Natural killer cell (primary cell): ENCODE results near the gene EMSY. TPM values are rescaled to one million over a fixed set of nuclear protein-coding genes. Genes with fewer than 3 reads are reported as not detected.

ENCODE experiments used
- ATAC-seq, 3 donors: fragments of 150-1000 bp in 2 of 3; fragments of 200-7000 bp in 1 of 3; cut with Tn5 transposase; 1 replicate in 1 of 3; 2 replicates in 2 of 3; pipeline ENCODE4 v1.10.0; 2021; ENCODE audit warnings: mild to moderate bottlenecking in 2 of 3, moderate library complexity in 2 of 3
- DNase-seq, 2 donors: peaks; one replicate each; pipeline versions ENCODE4 v3.0.0 to v3.0.0-alpha.2; 2013 to 2021; ENCODE audit warnings: mixed read lengths in 1 of 2
- H3K27ac ChIP-seq: one replicate; pipeline ENCODE4 v1.5.1; 2013; ENCODE audit warnings: mild to moderate bottlenecking, low read length
- H3K27me3 ChIP-seq: one replicate; pipeline ENCODE4 v1.6.1; 2013; ENCODE audit warnings: low read length; ENCODE audit not compliant: control insufficient read depth, insufficient read depth
- H3K36me3 ChIP-seq: one replicate; pipeline ENCODE4 v1.6.1; 2013; ENCODE audit warnings: low read length; ENCODE audit not compliant: control insufficient read depth, insufficient read depth
- H3K4me1 ChIP-seq: one replicate; pipeline ENCODE4 v1.6.1; 2013; ENCODE audit warnings: low read length; ENCODE audit not compliant: control insufficient read depth, insufficient read depth
- H3K4me3 ChIP-seq: one replicate; pipeline ENCODE4 v1.5.1; 2013; ENCODE audit warnings: low read length
- H3K9me3 ChIP-seq: one replicate; pipeline ENCODE4 v1.6.1; 2013; ENCODE audit warnings: low read length; ENCODE audit not compliant: control insufficient read depth, insufficient read depth
- H3K27ac Mint-ChIP-seq, 2 donors: one replicate each; pipeline ENCODE4 v1.8.0; 2022; ENCODE audit warnings: mild to moderate bottlenecking in 2 of 2, mixed read lengths in 2 of 2, moderate library complexity in 1 of 2
- H3K27me3 Mint-ChIP-seq, 2 donors: one replicate each; pipeline ENCODE4 v1.8.0; 2022; ENCODE audit warnings: low read depth in 2 of 2, mixed read lengths in 2 of 2
- H3K36me3 Mint-ChIP-seq: one replicate; pipeline ENCODE4 v1.8.0; 2022; ENCODE audit warnings: mixed read lengths
- H3K4me1 Mint-ChIP-seq, 2 donors: one replicate each; pipeline ENCODE4 v1.8.0; 2022; ENCODE audit warnings: mixed read lengths in 2 of 2
- H3K4me3 Mint-ChIP-seq: one replicate; pipeline ENCODE4 v1.8.0; 2022; ENCODE audit warnings: mild to moderate bottlenecking, moderate library complexity, mixed read lengths
- H3K9me3 Mint-ChIP-seq, 2 donors: one replicate each; pipeline ENCODE4 v1.8.0; 2022; ENCODE audit warnings: mixed read lengths in 2 of 2
- CTCF ChIP-seq: fragments of 200-600 bp; IDR thresholded peaks from one replicate; pipeline ENCODE4 v1.8.0; 2022; ENCODE audit warnings: antibody characterized with exemption
- WGBS: methylation state at CpG from one replicate; pipeline ENCODE4 v1.1.7; 2013; ENCODE audit warnings: missing lambda C conversion rate; ENCODE audit not compliant: insufficient coverage; 5-methylcytosine and 5-hydroxymethylcytosine counted together
- intact Hi-C: fragments of 100-400 bp; cut with micrococcal nuclease; formaldehyde crosslinking; loops from one replicate; pipeline ENCODE4 v1.14.2; 2022
- total RNA-seq, 4 donors: library from RNA; stranded (reverse); fragments of 120-200 nt in 1 of 4; gene quantifications; one replicate each; pipeline versions ENCODE4 v1.2.3 to v1.2.4, GENCODE V29; 2013 to 2022

Gene EMSY
- total RNA-seq, 3 donors from 2014 or later (not counting 1 experiment from before 2014, with no cell fraction given), result 36.0 to 43.8 (median 39.4) TPM

- H3K27me3 ChIP-seq, result no peaks in the 10 kb centered on the region
- no peak overlapping the region for H3K4me3 Mint-ChIP-seq
- 100% methylated on average over 2 of the region's 4 CpGs for WGBS
- no peak for TF ChIP-seq CTCF
- H3K36me3 ChIP-seq, result peaks cover 38% of the 10 kb centered on the region
- no peaks in the 10 kb centered on the region for H3K27me3 Mint-ChIP-seq
- H3K4me3 ChIP-seq, result no peak overlapping the region
- no peaks in the 10 kb centered on the region for H3K9me3 Mint-ChIP-seq
- ATAC-seq, result no peak
- no peaks in the 10 kb centered on the region for H3K4me1 Mint-ChIP-seq
- no peak overlapping the region for H3K27ac Mint-ChIP-seq
- H3K4me1 ChIP-seq, result no peaks in the 10 kb centered on the region
- H3K36me3 Mint-ChIP-seq, result no peaks in the 10 kb centered on the region
- no peak overlapping the region for H3K27ac ChIP-seq
- no peak for DNase-seq
- no peaks in the 10 kb centered on the region for H3K9me3 ChIP-seq
- intact Hi-C loops, result no loop called here
Measured at GRCh38 chr11:76459299-76459698, 14.5 kb downstream of the EMSY start.

GRCh38 chr11:76459846-76460245, 15.0 kb downstream of the EMSY start:
- Histone ChIP-seq H3K36me3 (peaks cover 34% of the 10 kb centered on the region), H3K9me3 (no peaks in the 10 kb centered on the region), H3K27me3 (no peaks in the 10 kb centered on the region), H3K27ac (no peak overlapping the region), H3K4me1 (no peaks in the 10 kb centered on the region), H3K4me3 (no peak overlapping the region)
- H3K27me3 Mint-ChIP-seq, result no peaks in the 10 kb centered on the region
- H3K4me3 Mint-ChIP-seq, result no peak overlapping the region
- DNase-seq (no peak), ATAC-seq (no peak)
- intact Hi-C loops, result no loop called here
- no peak for TF ChIP-seq CTCF
- WGBS, result 93% methylated on average over 3 of the region's 3 CpGs
- no peak overlapping the region for H3K27ac Mint-ChIP-seq
- H3K36me3 Mint-ChIP-seq, result no peaks in the 10 kb centered on the region
- no peaks in the 10 kb centered on the region for H3K9me3 Mint-ChIP-seq
- H3K4me1 Mint-ChIP-seq, result no peaks in the 10 kb centered on the region

GRCh38 chr11:76462317-76462716, 17.5 kb downstream of the EMSY start:
- Histone ChIP-seq H3K27me3 (no peaks in the 10 kb centered on the region), H3K9me3 (no peaks in the 10 kb centered on the region), H3K4me3 (no peak overlapping the region), H3K36me3 (peaks cover 37% of the 10 kb centered on the region), H3K4me1 (no peaks in the 10 kb centered on the region), H3K27ac (no peak overlapping the region)
- no peaks in the 10 kb centered on the region for H3K27me3 Mint-ChIP-seq
- no peak for TF ChIP-seq CTCF
- no peaks in the 10 kb centered on the region for H3K9me3 Mint-ChIP-seq
- DNase-seq (no peak), ATAC-seq (no peak)
- no peak overlapping the region for H3K4me3 Mint-ChIP-seq
- H3K4me1 Mint-ChIP-seq, result no peaks in the 10 kb centered on the region
- peaks cover 9% of the 10 kb centered on the region for H3K36me3 Mint-ChIP-seq
- intact Hi-C loops, result no loop called here
- H3K27ac Mint-ChIP-seq, result no peak overlapping the region

GRCh38 chr11:76465701-76466100, 20.9 kb downstream of the EMSY start:
- Mint-ChIP-seq H3K4me1 (no peaks in the 10 kb centered on the region), H3K36me3 (peaks cover 9% of the 10 kb centered on the region), H3K27ac (peak overlapping the region in 1 of 2 donors; percentile 23), H3K4me3 (no peak overlapping the region), H3K9me3 (no peaks in the 10 kb centered on the region), H3K27me3 (no peaks in the 10 kb centered on the region)
- H3K4me1 ChIP-seq, result no peaks in the 10 kb centered on the region
- peaks cover 37% of the 10 kb centered on the region for H3K36me3 ChIP-seq
- no peaks in the 10 kb centered on the region for H3K9me3 ChIP-seq
- H3K27ac ChIP-seq, result no peak overlapping the region
- intact Hi-C loops, result no loop called here
- no peak for ATAC-seq
- no peak for TF ChIP-seq CTCF
- DNase-seq, result no peak
- H3K27me3 ChIP-seq, result no peaks in the 10 kb centered on the region
- WGBS, result no CpG with 5 or more reads among the region's 4 CpGs
- H3K4me3 ChIP-seq, result no peak overlapping the region
